Measurements from ENCODE around the gene SUFU. TPM values are rescaled to one million over a fixed set of nuclear protein-coding genes. Genes with fewer than 3 reads are reported as not detected.

The SUFU gene
- total RNA-seq, 1 donor from 2014 or later: 9.9 TPM

DNA sequence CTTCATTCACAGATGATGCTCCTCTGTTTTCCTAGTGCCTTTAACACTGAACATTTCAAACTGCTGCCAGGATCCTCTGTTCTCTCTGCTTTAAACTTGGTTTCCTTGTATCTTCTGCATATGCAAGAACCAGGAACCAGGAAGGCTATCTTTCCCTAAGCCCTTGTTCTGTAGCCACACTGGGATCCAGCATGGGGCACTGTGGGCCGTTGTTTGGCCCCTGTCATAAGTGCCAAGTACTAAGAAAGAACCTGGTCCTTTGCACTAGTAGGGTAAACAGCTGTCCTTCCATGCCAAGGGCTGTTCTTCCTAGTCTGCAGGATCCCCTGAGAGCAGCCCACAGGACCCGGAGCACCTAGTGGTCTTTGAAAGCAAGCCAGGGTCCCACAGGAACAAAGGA lies 91.5 kb downstream of the SUFU start:
- Mint-ChIP-seq H3K4me3 (no peak overlapping the region), H3K36me3 (ENCODE audit: low read depth) (peaks cover 12% of the 10 kb centered on the region), H3K27ac (no peak overlapping the region), H3K27me3 (no peaks in the 10 kb centered on the region), H3K4me1 (peaks cover 2% of the 10 kb centered on the region), H3K9me3 (no peaks in the 10 kb centered on the region)
- DNase-seq: no peak
- intact Hi-C loops (cut with micrococcal nuclease): no loop called here

DNA sequence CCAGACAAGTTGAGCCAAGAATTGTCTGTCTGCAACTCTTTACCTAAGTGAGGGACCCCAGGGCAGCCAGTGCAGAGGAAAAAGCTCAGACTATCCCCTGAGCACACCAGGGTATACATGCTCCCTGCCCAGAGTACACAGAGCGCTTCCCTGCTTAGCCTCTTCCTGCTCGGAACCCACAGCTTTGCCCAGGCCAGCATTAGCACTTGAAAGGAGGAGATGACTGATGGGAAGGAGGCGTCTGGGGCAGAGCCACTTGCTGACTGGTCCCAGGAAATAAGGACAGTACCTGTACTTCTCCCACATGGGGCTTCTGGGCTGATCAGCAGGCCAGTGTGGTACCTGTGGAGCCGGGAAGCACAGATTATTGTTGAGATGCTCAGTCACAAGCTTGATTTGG lies 92.1 kb downstream of the SUFU start:
- Mint-ChIP-seq H3K9me3 (no peaks in the 10 kb centered on the region), H3K4me3 (no peak overlapping the region), H3K27me3 (no peaks in the 10 kb centered on the region), H3K36me3 (ENCODE audit: low read depth) (peaks cover 14% of the 10 kb centered on the region), H3K4me1 (peaks cover 2% of the 10 kb centered on the region), H3K27ac (no peak overlapping the region)
- intact Hi-C loops (cut with micrococcal nuclease): no loop called here
- DNase-seq: no peak

DNA sequence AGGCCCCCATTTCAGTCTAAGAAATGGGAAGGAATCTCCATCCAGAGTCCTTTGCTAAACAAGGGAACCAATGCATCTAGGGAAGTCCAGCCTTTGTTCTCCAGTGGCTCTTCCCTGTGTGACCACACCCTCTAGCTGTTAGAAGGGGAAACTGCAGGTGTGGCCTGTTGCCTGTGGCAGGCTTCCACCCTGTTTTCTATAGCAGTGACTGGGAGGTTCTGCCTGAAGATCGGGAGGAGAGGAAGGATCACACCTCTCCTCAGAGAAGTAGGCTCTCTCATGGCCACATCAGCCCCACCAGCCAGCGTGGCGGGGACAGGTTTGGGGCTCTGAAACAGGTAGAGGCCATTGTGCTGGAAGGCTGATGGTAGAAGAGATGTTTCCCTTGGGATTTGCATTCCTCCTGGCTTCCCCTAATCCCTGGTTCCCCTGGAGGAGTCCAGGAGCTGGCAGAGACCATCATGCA lies 92.8 kb downstream of the SUFU start:
- no peak overlapping the region for H3K27ac Mint-ChIP-seq
- DNase-seq: peak; percentile 79
- H3K4me1 Mint-ChIP-seq: peaks cover 2% of the 10 kb centered on the region
- intact Hi-C loops (cut with micrococcal nuclease): no loop called here
- no peaks in the 10 kb centered on the region for H3K27me3 Mint-ChIP-seq
- H3K4me3 Mint-ChIP-seq: no peak overlapping the region
- H3K9me3 Mint-ChIP-seq: no peaks in the 10 kb centered on the region
- H3K36me3 Mint-ChIP-seq (ENCODE audit: low read depth): peaks cover 14% of the 10 kb centered on the region

DNA sequence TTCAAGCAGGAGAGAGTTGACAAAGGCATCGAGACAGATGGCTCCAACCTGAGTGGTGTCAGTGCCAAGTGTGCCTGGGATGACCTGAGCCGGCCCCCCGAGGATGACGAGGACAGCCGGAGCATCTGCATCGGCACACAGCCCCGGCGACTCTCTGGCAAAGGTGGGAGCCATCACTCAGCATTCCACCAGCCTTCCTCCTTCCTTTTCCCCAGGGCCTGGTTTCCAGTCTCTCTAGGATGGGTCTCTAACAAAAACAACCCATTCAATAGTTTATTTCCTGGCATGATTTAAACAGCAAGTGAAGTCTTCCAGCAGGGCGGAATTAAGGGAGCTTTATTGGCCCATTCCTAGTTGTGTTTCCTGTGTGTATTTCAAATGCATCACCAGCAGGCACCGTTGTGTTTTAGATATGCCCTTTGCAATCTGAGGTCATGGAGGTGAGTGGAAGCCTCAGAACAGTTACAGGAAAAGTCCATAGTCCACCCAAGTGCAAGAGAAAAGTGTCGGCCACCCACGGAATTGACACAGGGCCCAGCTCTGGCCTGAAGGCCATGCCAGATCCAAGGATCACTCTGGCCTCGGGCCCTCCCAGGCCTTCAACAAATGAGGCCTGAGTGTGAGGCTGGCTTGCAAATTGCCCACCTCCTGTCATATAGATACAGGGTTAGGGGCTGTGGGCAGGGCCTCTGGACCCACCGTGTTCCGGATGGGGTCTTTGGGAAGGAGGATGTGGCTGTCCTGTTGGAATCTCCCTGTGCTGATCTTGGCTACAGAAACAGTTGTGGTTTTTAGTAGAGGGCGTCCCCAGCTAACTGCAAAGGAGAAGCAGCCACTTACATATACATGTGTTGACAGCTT lies 93.6 kb downstream of the SUFU start:
- H3K27ac Mint-ChIP-seq: no peak overlapping the region
- peaks cover 2% of the 10 kb centered on the region for H3K4me1 Mint-ChIP-seq
- no peak overlapping the region for H3K4me3 Mint-ChIP-seq
- no peaks in the 10 kb centered on the region for H3K9me3 Mint-ChIP-seq
- intact Hi-C loops (cut with micrococcal nuclease): no loop called here
- no peak for DNase-seq
- peaks cover 14% of the 10 kb centered on the region for H3K36me3 Mint-ChIP-seq (ENCODE audit: low read depth)
- no peaks in the 10 kb centered on the region for H3K27me3 Mint-ChIP-seq

DNA sequence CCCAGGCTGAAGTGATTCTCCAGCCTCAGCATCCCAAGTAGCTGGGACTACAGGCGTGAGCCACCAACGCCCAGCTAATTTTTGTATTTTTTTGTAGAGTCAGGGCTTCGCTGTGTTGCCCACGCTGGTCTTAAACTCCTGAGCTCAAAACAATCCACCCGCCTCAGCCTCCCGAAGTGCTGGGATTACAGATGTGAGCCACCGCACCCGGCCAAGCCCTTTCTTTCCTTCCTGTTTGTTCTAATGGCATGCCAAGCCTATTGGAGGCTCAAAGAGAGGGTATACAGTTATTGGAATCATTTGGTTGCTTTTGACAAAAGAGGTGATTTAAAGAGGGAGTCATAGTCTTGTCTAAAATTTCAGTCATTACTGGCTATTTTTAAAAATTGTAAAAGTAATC lies 94.5 kb downstream of the SUFU start:
- H3K9me3 Mint-ChIP-seq: no peaks in the 10 kb centered on the region
- peaks cover 14% of the 10 kb centered on the region for H3K36me3 Mint-ChIP-seq (ENCODE audit: low read depth)
- peaks cover 2% of the 10 kb centered on the region for H3K4me1 Mint-ChIP-seq
- DNase-seq: no peak
- intact Hi-C loops (cut with micrococcal nuclease): no loop called here
- H3K27me3 Mint-ChIP-seq: no peaks in the 10 kb centered on the region
- no peak overlapping the region for H3K27ac Mint-ChIP-seq
- H3K4me3 Mint-ChIP-seq: no peak overlapping the region

DNA sequence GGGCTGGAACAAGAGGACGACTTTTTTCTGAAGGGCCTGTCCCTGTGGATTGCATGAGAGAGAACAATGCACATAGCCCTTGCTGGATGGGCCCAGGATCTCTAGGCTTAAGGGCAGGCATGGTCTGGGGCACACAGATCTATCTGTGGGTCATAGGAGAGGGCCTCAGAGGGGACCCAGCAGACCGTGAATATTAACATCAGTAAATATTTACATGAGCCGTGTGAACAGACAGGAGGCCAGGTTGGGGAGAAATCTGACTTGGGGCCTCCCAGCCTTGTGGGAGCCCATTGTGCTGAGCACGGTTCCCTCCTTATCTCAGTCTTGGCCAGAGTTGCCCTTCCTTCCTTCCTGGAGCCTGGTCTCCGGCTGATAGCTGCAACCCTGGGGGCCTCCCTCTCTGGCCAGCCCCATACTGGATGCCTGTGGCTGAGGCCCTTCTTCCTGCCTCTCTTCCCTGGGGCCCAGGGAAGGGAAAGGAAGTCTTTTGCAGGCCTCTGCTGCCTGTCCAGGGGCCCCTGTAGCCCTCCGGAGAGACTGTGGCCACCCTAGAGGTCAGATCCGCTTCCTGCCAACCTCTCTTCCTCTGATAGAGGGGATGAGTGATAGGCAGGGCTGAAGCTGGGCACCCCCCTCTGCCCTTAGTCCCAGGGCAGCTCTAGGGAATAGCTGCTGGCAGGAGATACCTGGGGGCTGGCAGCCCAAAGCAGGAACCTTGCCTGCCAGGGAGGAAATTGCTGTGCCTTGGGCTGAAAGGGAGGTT lies 96.0 kb downstream of the SUFU start:
- no peak overlapping the region for H3K4me3 Mint-ChIP-seq
- H3K36me3 Mint-ChIP-seq (ENCODE audit: low read depth): peaks cover 21% of the 10 kb centered on the region
- H3K9me3 Mint-ChIP-seq: no peaks in the 10 kb centered on the region
- no peak overlapping the region for H3K27ac Mint-ChIP-seq
- H3K4me1 Mint-ChIP-seq: peaks cover 4% of the 10 kb centered on the region
- intact Hi-C loops (cut with micrococcal nuclease): no loop called here
- H3K27me3 Mint-ChIP-seq: no peaks in the 10 kb centered on the region
- DNase-seq: no peak

DNA sequence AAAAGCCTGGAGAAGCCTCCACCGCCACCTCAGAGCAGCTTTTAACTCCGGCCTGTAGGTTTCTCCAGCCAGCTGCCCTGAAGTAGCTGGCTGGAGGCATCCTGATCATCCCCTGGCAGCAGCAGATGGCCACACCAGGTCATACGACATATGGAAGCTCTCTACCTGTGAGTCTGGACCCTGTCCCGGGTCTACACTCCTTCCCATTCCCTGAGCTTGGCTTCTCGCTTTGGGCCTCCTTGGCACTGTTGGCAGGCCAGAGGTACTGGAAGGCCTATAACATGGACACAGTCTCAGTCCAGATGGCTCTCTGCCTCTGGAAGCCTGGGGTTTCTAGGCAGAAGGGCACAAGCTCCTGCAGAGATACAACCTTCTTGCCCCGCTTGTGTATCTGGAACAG lies 97.0 kb downstream of the SUFU start:
- Mint-ChIP-seq H3K27ac (no peak overlapping the region), H3K4me1 (peaks cover 4% of the 10 kb centered on the region), H3K36me3 (ENCODE audit: low read depth) (peaks cover 21% of the 10 kb centered on the region), H3K9me3 (no peaks in the 10 kb centered on the region), H3K27me3 (no peaks in the 10 kb centered on the region), H3K4me3 (no peak overlapping the region)
- no peak for DNase-seq
- intact Hi-C loops (cut with micrococcal nuclease): no loop called here

DNA sequence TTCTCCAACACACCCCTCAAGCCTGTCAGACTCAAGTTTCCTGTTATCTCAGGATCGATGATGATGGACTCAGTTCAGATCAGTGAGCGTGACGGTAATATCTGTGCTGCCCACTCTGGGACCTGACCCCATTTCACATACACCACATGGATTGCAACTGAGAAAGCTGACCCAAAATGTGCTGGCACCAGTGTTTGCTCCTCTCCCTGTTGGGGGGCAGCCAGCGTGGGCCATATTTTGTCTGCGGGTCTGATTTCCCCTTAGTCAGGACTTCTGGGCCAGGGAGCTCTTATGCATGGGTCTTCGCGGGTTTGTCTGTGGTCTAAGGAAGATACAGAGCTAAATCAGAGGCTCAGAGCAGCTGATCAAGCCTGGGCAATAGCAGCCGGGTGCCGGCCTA lies 97.9 kb downstream of the SUFU start:
- Mint-ChIP-seq H3K4me3 (no peak overlapping the region), H3K27ac (no peak overlapping the region), H3K9me3 (no peaks in the 10 kb centered on the region), H3K4me1 (peaks cover 4% of the 10 kb centered on the region), H3K27me3 (no peaks in the 10 kb centered on the region), H3K36me3 (ENCODE audit: low read depth) (peaks cover 22% of the 10 kb centered on the region)
- intact Hi-C loops (cut with micrococcal nuclease): no loop called here
- DNase-seq: no peak

DNA sequence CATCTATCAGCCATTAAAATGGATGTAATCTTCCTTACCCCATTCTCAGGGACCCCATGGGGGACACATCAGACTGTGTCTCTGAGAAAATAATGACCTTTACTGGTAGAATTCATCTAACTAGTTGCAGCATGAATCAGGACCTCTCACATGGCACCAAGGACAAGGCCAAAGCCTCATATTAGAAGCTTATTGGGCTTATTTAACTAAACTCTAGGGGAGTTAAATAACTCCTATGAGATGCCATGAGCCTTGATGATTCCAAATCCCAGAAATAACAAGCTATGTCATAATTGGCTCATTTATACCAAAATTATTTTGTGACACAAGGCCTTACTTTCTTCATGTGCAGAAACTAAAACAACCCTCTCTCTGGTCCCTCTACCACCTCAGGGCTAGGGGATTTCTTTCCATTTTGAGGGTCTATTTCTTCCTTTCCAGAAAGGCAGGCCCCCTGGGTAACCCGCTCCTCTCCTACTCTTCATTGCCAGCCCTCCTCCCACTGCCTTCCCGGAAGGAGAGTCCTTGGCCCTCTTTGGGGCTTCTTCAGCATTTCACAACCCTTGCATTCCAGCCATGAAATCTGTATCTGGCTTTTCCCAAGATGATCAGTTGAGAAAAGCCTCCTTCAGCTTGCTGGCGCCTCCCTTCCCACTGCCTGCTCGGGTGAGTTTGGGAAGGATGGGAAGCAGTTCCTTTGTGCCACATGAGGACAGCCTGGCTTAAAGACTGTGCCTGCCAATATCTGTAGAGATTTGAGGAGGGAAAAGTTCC lies 98.7 kb downstream of the SUFU start:
- Mint-ChIP-seq H3K9me3 (no peaks in the 10 kb centered on the region), H3K27me3 (no peaks in the 10 kb centered on the region), H3K27ac (no peak overlapping the region), H3K4me1 (peaks cover 4% of the 10 kb centered on the region), H3K4me3 (no peak overlapping the region), H3K36me3 (ENCODE audit: low read depth) (peaks cover 23% of the 10 kb centered on the region)
- intact Hi-C loops (cut with micrococcal nuclease): no loop called here
- no peak for DNase-seq

DNA sequence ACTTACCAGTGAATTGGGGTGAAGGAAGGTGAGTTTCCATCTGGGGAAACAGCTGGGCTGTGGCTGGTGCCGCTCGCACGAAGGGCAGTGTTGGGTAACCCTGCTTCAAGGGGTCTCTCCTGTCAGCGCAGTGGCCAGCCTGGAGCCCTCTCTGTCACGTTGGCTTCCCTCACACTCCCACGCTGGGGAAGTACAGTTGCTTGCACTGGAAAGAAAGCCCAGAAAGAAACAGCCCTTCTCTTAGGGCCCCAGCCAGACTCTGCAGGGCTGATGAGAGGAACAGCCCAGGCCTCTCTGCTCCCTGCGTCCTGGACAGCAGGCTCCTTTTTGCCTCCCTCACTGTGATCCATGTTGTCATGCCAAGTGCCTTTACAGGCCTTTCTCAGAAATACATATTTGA lies 100.2 kb downstream of the SUFU start:
- no peak for DNase-seq
- peaks cover 4% of the 10 kb centered on the region for H3K4me1 Mint-ChIP-seq
- intact Hi-C loops (cut with micrococcal nuclease): no loop called here

DNA sequence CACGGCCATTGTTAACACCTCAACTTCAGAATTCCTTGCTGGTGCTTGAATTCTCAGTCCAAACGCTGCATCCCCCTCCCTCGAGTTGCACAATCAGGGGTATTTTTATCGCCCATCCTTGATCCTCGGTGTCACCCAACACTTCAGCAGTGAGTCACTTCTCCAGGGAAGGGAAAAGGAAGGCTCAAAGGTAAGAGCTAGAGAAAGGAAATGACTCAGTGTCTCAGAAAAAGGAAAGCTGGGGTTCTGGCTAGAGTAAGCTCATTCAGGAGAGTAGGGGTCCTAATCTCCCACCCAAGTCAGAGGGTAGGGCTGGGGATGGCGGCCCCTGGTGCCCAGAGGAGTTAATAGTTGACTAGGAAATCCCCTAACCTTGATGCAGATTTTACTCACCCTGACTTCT lies 100.7 kb downstream of the SUFU start:
- H3K27me3 Mint-ChIP-seq: no peaks in the 10 kb centered on the region
- no peaks in the 10 kb centered on the region for H3K9me3 Mint-ChIP-seq
- H3K4me3 Mint-ChIP-seq: no peak overlapping the region
- H3K27ac Mint-ChIP-seq: no peak overlapping the region
- H3K4me1 Mint-ChIP-seq: peaks cover 4% of the 10 kb centered on the region
- intact Hi-C loops (cut with micrococcal nuclease): no loop called here
- no peak for DNase-seq
- H3K36me3 Mint-ChIP-seq (ENCODE audit: low read depth): peaks cover 16% of the 10 kb centered on the region

More for the DNA sequence above, 100.2 kb downstream of the SUFU start:
- no peaks in the 10 kb centered on the region for H3K27me3 Mint-ChIP-seq
- H3K4me3 Mint-ChIP-seq: no peak overlapping the region
- H3K9me3 Mint-ChIP-seq: no peaks in the 10 kb centered on the region
- peaks cover 17% of the 10 kb centered on the region for H3K36me3 Mint-ChIP-seq (ENCODE audit: low read depth)
- H3K27ac Mint-ChIP-seq: peak overlapping the region; percentile 53

DNA sequence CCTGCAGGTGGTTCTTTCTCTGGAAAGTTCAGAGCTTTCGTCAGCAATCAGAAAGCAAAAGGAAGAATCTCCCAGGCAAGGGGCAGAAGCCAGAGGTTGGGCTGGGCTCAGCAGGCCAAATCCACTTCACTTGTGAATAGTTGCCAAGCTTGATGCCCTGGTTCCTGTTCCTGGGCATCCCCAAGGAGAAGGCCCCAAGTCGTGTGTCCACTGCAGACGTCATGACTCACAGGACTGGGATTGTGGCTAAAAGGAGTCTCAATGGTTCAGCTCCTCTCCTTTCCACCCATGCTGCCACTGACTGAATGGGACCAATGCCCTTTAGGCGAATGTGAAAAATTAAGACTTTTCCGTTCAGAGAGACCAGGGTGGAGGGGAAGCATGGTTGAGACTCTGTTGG lies 101.9 kb downstream of the SUFU start:
- no peak overlapping the region for H3K4me3 Mint-ChIP-seq
- H3K36me3 Mint-ChIP-seq (ENCODE audit: low read depth): peaks cover 13% of the 10 kb centered on the region
- no peak overlapping the region for H3K27ac Mint-ChIP-seq
- H3K9me3 Mint-ChIP-seq: no peaks in the 10 kb centered on the region
- DNase-seq: no peak
- H3K27me3 Mint-ChIP-seq: no peaks in the 10 kb centered on the region
- H3K4me1 Mint-ChIP-seq: peaks cover 6% of the 10 kb centered on the region
- intact Hi-C loops (cut with micrococcal nuclease): no loop called here

DNA sequence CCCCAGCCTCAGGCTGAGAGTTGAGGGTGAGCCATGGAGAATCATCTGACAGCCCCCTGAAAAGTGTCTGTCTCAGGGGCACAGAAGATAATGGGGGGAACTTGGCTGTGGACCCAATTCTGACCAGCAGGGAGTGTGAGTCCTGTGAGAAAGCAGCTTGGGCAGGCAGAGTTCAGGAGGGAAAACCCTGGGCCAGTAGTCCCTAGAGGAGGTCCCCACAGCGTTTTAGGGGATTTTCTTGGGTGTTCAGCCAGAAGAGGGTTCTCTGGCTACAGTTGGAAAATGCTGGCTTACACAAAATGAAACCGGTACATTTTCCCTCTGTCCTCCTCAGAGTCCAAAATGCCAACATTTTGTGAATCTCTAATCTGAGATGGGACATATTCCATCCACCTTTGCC lies 104.7 kb downstream of the SUFU start:
- Mint-ChIP-seq H3K4me3 (no peak overlapping the region), H3K4me1 (peaks cover 19% of the 10 kb centered on the region), H3K27ac (no peak overlapping the region), H3K9me3 (no peaks in the 10 kb centered on the region), H3K27me3 (no peaks in the 10 kb centered on the region), H3K36me3 (ENCODE audit: low read depth) (peaks cover 15% of the 10 kb centered on the region)
- DNase-seq: no peak
- intact Hi-C loops (cut with micrococcal nuclease): no loop called here

DNA sequence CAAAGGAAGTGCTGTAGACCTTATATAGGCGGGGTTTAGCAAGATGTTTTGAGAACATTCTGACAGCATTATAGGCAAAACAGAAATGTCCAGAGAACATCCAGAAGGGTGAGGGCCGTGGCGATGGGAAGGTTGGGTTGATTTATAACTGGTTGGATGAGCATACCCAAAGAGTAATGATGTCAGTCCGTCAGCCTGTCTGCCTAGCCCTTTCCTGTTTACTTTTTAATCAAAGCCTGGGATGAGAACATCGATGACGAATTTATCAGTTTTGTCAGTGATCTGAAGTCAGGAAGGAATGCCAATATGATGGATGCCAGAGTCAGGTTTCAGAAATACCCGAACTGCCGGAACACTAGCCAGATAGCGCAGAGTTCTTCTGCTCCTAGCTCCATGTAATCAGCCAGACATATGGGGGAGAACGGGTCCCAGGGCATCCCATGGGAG lies 106.7 kb downstream of the SUFU start:
- Mint-ChIP-seq H3K36me3 (ENCODE audit: low read depth) (peaks cover 8% of the 10 kb centered on the region), H3K4me1 (peaks cover 15% of the 10 kb centered on the region), H3K27me3 (no peaks in the 10 kb centered on the region), H3K9me3 (no peaks in the 10 kb centered on the region), H3K4me3 (no peak overlapping the region), H3K27ac (no peak overlapping the region)
- intact Hi-C loops (cut with micrococcal nuclease): no loop called here
- DNase-seq: no peak
